ENCODE data around the gene DAP3. TPM values are rescaled to one million over a fixed set of nuclear protein-coding genes. Genes with fewer than 3 reads are reported as not detected.
"Not testable (repeated sequence)": the region's sequence is repeated elsewhere in the genome, so short reads cannot be mapped to it uniquely, and the experiment has no call there.

The DAP3 gene
- total RNA-seq, 1 donor from 2014 or later, result 126 TPM

- H3K4me1 Mint-ChIP-seq (ENCODE audit: low read depth); H3K27me3 Mint-ChIP-seq; H3K9me3 Mint-ChIP-seq (ENCODE audit: low read depth); H3K36me3 Mint-ChIP-seq (ENCODE audit: insufficient read depth): not testable (repeated sequence)
- DNase-seq (ENCODE audit: low spot score, unreplicated experiment), result peak; percentile 71
- TF ChIP-seq, protein P1, sequence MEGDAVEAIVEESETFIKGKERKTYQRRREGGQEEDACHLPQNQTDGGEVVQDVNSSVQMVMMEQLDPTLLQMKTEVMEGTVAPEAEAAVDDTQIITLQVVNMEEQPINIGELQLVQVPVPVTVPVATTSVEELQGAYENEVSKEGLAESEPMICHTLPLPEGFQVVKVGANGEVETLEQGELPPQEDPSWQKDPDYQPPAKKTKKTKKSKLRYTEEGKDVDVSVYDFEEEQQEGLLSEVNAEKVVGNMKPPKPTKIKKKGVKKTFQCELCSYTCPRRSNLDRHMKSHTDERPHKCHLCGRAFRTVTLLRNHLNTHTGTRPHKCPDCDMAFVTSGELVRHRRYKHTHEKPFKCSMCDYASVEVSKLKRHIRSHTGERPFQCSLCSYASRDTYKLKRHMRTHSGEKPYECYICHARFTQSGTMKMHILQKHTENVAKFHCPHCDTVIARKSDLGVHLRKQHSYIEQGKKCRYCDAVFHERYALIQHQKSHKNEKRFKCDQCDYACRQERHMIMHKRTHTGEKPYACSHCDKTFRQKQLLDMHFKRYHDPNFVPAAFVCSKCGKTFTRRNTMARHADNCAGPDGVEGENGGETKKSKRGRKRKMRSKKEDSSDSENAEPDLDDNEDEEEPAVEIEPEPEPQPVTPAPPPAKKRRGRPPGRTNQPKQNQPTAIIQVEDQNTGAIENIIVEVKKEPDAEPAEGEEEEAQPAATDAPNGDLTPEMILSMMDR (IDR thresholded peaks at IDR 0.05; ENCODE audit: unreplicated experiment), result peak; percentile 14
- peak overlapping the region; percentile 79 for H3K4me3 Mint-ChIP-seq (ENCODE audit: low read depth)
- peak overlapping the region; percentile 73 for H3K27ac Mint-ChIP-seq
Observed at GRCh38 chr1:155745284-155746228, 56.7 kb downstream of the DAP3 start.

DNA sequence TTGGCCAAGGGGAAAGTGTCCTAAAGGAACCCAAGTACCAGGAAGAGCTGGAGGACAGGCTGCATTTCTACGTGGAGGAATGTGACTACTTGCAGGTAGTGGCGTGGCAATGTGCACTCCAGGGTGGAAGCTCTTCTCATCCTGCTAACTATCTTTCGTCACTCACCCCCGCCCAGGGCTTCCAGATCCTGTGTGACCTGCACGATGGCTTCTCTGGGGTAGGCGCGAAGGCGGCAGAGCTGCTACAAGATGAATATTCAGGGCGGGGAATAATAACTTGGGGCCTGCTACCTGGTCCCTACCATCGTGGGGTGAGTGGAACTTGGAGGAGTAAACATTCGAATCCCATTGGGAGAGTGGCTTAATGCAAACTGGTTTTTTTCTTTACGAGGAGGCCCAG lies 58.7 kb downstream of the DAP3 start:
- not testable (repeated sequence) for H3K4me3 Mint-ChIP-seq (ENCODE audit: low read depth); H3K27me3 Mint-ChIP-seq; DNase-seq (ENCODE audit: low spot score, unreplicated experiment); H3K4me1 Mint-ChIP-seq (ENCODE audit: low read depth); H3K9me3 Mint-ChIP-seq (ENCODE audit: low read depth); H3K27ac Mint-ChIP-seq; H3K36me3 Mint-ChIP-seq (ENCODE audit: insufficient read depth)

GRCh38 chr1:155748141-155748540 lies 59.2 kb downstream of the DAP3 start:
- not testable (repeated sequence) for H3K36me3 Mint-ChIP-seq (ENCODE audit: insufficient read depth); H3K27me3 Mint-ChIP-seq; H3K4me1 Mint-ChIP-seq (ENCODE audit: low read depth); H3K4me3 Mint-ChIP-seq (ENCODE audit: low read depth); H3K9me3 Mint-ChIP-seq (ENCODE audit: low read depth); DNase-seq (ENCODE audit: low spot score, unreplicated experiment)
- H3K27ac Mint-ChIP-seq, result peak overlapping the region; percentile 62

DNA sequence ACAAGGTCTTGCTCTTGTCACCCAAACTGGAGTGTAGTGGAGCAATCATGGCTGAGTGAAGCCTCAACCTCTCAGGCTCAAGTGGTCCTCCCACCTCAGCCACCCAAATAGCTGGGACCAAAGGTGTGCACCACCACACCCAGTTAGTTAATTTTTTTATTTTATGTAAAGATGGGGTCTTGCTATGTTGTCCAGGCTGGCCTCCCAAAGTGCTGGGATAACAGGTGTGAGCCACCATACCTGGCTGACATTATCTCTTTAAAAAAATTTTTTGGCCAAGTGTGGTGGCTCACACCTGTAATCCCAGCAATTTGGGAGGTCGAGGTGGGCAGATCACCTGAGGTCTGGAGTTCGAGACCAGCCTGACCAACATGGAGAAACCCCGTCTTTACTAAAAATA lies 70.1 kb downstream of the DAP3 start:
- not testable (repeated sequence) for DNase-seq (ENCODE audit: low spot score, unreplicated experiment); H3K9me3 Mint-ChIP-seq (ENCODE audit: low read depth); H3K27me3 Mint-ChIP-seq; H3K4me1 Mint-ChIP-seq (ENCODE audit: low read depth); H3K27ac Mint-ChIP-seq; H3K4me3 Mint-ChIP-seq (ENCODE audit: low read depth)
- H3K36me3 Mint-ChIP-seq (ENCODE audit: insufficient read depth), result peaks cover 20% of the 10 kb centered on the region

- no peaks in the 10 kb centered on the region for H3K4me1 Mint-ChIP-seq (ENCODE audit: low read depth)
- DNase-seq (ENCODE audit: low spot score, unreplicated experiment), result no peak
- TF ChIP-seq, protein P1 (IDR thresholded peaks at IDR 0.05; ENCODE audit: unreplicated experiment), result no peak
Observed at GRCh38 chr1:155759966-155760630, 71.2 kb downstream of the DAP3 start.

GRCh38 chr1:155760751-155761475 lies 72.0 kb downstream of the DAP3 start:
- H3K36me3 Mint-ChIP-seq (ENCODE audit: insufficient read depth), result peaks cover 29% of the 10 kb centered on the region
- H3K4me1 Mint-ChIP-seq (ENCODE audit: low read depth), result no peaks in the 10 kb centered on the region
- H3K4me3 Mint-ChIP-seq (ENCODE audit: low read depth), result no peak overlapping the region
- no peaks in the 10 kb centered on the region for H3K27me3 Mint-ChIP-seq
- H3K27ac Mint-ChIP-seq, result no peak overlapping the region
- DNase-seq (ENCODE audit: low spot score, unreplicated experiment), result no peak
- TF ChIP-seq, protein P1 (IDR thresholded peaks at IDR 0.05; ENCODE audit: unreplicated experiment), result no peak
- H3K9me3 Mint-ChIP-seq (ENCODE audit: low read depth), result no peaks in the 10 kb centered on the region

More at GRCh38 chr1:155759966-155760630, 71.2 kb downstream of the DAP3 start:
- no peaks in the 10 kb centered on the region for H3K9me3 Mint-ChIP-seq (ENCODE audit: low read depth)
- no peak overlapping the region for H3K27ac Mint-ChIP-seq
- H3K27me3 Mint-ChIP-seq, result no peaks in the 10 kb centered on the region
- H3K4me3 Mint-ChIP-seq (ENCODE audit: low read depth), result no peak overlapping the region
- H3K36me3 Mint-ChIP-seq (ENCODE audit: insufficient read depth), result peaks cover 22% of the 10 kb centered on the region
